Fibroblast of mammary gland (primary cell): ENCODE measurements around the gene ARF1.

Experiments used
- DNase-seq: peaks from one replicate; pipeline ENCODE4 v3.0.0-alpha.2; 2010; ENCODE audit warnings: low read depth
- H3K4me3 ChIP-seq: 2 replicates; pipeline ENCODE4 v1.5.1; 2011; ENCODE audit warnings: low read depth, mild to moderate bottlenecking, low read length, moderate library complexity; ENCODE audit not compliant: control insufficient read depth
- TF ChIP-seq, protein P1 (sequence below): conservative IDR thresholded peaks from 2 replicates; pipeline ENCODE4 v1.5.1; 2011; ENCODE audit warnings: low read depth, low read length, inconsistent platforms; ENCODE audit not compliant: control insufficient read depth, insufficient read depth

Gene ARF1

DNA sequence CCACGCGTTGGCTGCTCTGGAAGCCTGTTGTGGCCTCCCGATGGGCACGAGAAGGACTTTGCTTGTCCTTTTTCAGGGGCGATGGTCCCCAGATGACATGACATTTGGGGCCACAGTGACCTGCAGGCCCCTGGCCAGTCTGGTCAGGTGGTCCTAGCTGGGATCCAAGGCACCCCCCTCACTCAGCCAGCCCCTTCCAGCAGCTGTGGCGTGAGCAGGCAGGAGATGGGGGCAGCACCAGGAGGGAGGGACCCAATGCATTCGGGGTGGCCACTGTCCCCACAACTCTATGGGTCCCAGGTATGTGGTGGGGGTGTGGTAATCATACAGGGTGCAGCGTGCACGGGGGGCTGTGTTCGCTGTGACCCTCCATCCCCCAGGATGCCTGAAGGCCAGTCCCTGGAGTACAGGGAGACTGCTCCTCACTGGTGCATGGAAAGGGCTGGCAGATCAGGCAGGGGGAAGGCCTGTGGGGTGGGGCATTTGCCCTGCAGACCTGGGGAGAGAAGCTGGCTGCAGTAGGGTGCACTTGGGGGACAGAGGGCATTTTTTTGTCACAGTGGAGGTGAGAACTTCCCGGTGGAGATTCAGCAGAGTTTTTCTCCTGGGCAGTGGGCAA is 44.0 kb upstream of the ARF1 start:
- no peak overlapping the region for H3K4me3 ChIP-seq

DNA sequence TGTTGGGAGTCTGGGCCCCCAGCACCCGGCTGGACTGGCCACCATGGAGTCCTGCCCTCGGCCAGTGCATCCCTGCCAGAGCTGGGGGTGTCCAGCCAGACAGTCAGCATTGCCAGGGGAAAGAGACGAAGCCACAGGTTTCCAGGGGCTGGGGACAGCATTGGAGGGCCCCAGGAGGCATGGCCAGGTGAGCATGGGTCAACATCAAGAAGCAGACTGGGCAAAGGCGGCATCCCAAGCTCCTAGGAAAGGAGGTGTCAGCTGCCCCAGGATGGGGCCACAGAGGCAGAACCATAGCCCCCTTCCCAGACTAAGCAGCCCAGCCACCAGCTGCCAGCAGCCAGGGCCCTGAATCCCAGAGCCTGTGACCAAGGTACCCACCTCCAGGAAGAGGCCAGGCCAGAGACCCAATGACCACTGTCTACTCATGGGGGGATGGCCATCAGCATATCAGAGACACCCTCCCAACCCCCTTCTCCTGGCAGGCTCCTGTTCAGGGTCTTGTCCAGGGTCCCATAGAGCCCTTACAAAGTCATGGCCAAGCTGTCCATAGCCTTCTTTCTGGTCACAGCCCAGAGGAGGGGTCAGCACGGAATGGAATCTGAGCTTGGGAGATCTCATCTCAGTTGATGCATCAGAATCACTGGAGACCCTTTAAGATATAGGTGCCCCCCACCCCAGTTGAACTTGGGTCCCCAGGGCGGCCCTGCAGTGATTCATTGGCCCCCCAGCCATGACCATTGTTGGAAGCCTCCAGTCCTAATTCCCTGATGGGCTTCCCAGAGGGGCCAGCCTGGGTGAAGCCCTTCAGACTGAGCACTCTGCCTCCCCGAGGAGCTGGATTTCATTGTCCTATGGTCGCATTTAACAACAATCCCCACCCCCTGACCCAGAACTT is 43.3 kb upstream of the ARF1 start:
- DNase-seq, result no peak
- TF ChIP-seq, protein P1, sequence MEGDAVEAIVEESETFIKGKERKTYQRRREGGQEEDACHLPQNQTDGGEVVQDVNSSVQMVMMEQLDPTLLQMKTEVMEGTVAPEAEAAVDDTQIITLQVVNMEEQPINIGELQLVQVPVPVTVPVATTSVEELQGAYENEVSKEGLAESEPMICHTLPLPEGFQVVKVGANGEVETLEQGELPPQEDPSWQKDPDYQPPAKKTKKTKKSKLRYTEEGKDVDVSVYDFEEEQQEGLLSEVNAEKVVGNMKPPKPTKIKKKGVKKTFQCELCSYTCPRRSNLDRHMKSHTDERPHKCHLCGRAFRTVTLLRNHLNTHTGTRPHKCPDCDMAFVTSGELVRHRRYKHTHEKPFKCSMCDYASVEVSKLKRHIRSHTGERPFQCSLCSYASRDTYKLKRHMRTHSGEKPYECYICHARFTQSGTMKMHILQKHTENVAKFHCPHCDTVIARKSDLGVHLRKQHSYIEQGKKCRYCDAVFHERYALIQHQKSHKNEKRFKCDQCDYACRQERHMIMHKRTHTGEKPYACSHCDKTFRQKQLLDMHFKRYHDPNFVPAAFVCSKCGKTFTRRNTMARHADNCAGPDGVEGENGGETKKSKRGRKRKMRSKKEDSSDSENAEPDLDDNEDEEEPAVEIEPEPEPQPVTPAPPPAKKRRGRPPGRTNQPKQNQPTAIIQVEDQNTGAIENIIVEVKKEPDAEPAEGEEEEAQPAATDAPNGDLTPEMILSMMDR, result no peak
- no peak overlapping the region for H3K4me3 ChIP-seq

More for the DNA sequence above, 44.0 kb upstream of the ARF1 start:
- TF ChIP-seq, protein P1, result no peak
- DNase-seq, result no peak

DNA sequence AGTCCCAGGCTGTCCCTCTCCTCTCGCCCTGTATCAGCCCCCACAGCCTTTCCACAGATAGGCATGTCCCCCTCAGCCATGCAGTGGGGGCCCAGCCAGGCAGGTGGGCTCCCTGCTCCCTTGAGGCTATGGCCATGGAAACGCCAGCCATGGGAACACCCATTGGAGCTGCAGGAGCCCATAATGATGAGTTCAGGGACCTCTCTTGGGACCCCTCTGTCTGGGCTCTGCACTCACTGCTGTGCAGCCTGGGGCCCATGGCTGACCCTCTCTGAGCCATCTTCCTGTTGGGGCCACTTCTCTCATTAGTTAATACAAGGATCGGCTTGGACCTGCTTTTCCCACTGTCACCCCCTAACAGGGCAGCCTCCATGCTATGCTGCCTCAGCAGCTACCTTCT is 42.5 kb upstream of the ARF1 start:
- no peak overlapping the region for H3K4me3 ChIP-seq
- no peak for DNase-seq
- TF ChIP-seq, protein P1, result no peak

DNA sequence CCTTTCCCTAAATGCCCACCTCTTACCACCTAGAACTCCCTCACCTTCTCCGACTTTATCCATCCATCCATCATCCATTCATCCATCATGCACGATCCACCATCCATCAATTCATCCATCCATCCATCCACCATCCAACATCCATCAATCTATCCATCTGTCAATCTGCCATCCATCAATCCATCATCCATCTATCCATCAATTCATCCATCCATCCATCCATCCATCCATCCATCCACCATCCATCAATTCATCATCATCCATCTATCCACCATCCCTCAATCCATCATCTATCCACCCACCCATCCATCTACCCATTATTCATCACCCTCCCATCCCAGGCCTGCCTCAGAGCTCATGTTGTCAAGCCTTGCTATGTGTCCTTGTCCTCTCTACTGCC is 41.2 kb upstream of the ARF1 start:
- no peak for DNase-seq
- TF ChIP-seq, protein P1, result no peak
- no peak overlapping the region for H3K4me3 ChIP-seq

DNA sequence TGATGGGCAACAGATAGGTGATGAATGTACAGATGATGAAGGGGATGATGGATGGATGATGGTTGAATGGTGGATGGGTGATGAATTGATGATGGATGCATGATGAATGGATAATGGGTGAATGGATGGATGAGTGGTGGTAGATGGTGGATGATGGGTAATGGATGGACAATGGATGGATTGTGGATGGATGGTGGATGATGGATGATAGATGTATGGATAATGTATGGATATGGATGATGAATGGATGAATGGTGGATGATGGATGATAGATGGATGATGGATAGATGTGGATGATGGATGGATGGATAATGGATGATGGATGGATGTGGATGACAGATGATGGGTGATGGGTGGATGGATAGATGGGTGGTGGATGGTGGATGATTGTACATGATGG is 40.0 kb upstream of the ARF1 start:
- no peak for DNase-seq
- TF ChIP-seq, protein P1, result no peak
- no peak overlapping the region for H3K4me3 ChIP-seq

DNA sequence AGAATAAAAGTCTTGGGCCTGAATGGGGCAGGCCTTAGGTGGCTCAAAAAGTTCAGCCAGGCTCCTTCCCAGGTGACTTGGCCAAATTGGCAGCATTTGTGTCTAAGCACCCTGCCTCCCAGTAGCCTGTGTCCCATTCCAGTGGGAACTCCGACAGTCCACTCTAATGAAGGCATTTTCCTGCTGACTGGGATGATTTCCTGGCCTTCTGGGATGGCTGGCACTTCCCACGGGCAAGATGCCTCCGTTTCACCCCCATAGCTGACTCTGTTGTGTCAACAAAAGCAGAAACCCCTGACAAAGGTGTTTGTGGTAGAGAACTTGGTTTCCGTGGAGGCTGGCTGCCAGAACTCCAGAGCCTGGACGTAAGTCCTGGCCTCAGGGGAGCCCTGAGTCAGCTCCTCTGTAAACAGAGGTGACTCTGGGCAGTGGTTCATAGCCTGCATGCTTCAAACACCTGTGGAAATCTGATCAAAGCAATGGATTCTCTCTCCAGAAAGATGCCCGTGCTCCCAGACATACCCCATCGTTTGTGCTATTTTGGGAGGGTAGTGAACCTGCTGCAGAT is 39.1 kb upstream of the ARF1 start:
- TF ChIP-seq, protein P1, result no peak
- H3K4me3 ChIP-seq, result no peak overlapping the region
- DNase-seq, result peak; percentile 27
